ENCODE results near the gene RBL1. TPM values are rescaled to one million over a fixed set of nuclear protein-coding genes. Genes with fewer than 3 reads are reported as not detected.
"Not testable (repeated sequence)": the region's sequence is repeated elsewhere in the genome, so short reads cannot be mapped to it uniquely, and the experiment has no call there.

The RBL1 gene
- total and polyA plus RNA-seq, 4 experiments from 2014 or later = 7.0 to 39.6 (median 23.3) TPM

- peak overlapping the region in 3 of 8 donors; percentile 18 to 29 (median 25) for H3K4me3 Mint-ChIP-seq
- Histone ChIP-seq H3K27me3 (ENCODE audit: insufficient read depth, low read length) (no peaks in the 10 kb centered on the region), H3K36me3 (ENCODE audit: insufficient read depth, low read length) (no peaks in the 10 kb centered on the region), H3K9me3 (ENCODE audit: control insufficient read depth in 1 of 2, low read length in 2 of 2) (no peaks in the 10 kb centered on the region), H3K27ac (ENCODE audit: low read depth, low read length) (peak overlapping the region; percentile 36), H3K4me1 (ENCODE audit: insufficient read depth, low read length) (peaks cover 8% of the 10 kb centered on the region), H3K4me3 (ENCODE audit: low read length in 2 of 2) (no peak overlapping the region)
- H3K9me3 Mint-ChIP-seq = peaks cover 0 to 2% (median 0%) of the 10 kb centered on the region in 8 donors
- intact Hi-C loops (cut with micrococcal nuclease) = no loop called here
- CTCF ChIA-PET (ENCODE audit: partially characterized antibody) = interaction anchor here (1.5 to 2.6 kb wide), 2 partner anchors 10 to 15 kb away, joined by 3 to 17 read pairs; no protein-coding TSS in a partner anchor
- peaks cover 42 to 46% of the 10 kb centered on the region in 2 donors for H3K36me3 Mint-ChIP-seq
- peak overlapping the region; percentile 80 to 94 (median 90) for H3K27ac Mint-ChIP-seq
- DNase-seq = peak; percentile 34 to 64 (median 57)
- H3K27me3 Mint-ChIP-seq = no peaks in the 10 kb centered on the region
- POLR2A ChIA-PET (ENCODE audit: partially characterized antibody) = interaction anchor here (1.1 to 1.3 kb wide), 2 partner anchors 10 to 94 kb away, joined by 3 to 4 read pairs; no protein-coding TSS in a partner anchor
- peaks cover 6 to 16% (median 10%) of the 10 kb centered on the region in 4 donors for H3K4me1 Mint-ChIP-seq
These were observed 97.1 kb downstream of the RBL1 start for GRCh38 chr20:36998652-36999051.

GRCh38 chr20:36997121-36997520 lies 98.7 kb downstream of the RBL1 start:
- peak overlapping the region in 2 of 7 donors; percentile 46 to 57 for H3K27ac Mint-ChIP-seq
- H3K9me3 Mint-ChIP-seq = peaks cover 0 to 11% (median 7%) of the 10 kb centered on the region in 8 donors
- H3K9me3 ChIP-seq (ENCODE audit: control insufficient read depth in 1 of 2, low read length in 2 of 2) = peaks cover 0 to 6% of the 10 kb centered on the region in 2 donors
- peaks cover 8% of the 10 kb centered on the region for H3K4me1 ChIP-seq (ENCODE audit: insufficient read depth, low read length)
- no peaks in the 10 kb centered on the region for H3K27me3 Mint-ChIP-seq
- no peak overlapping the region for H3K27ac ChIP-seq (ENCODE audit: low read depth, low read length)
- no peaks in the 10 kb centered on the region for H3K36me3 ChIP-seq (ENCODE audit: insufficient read depth, low read length)
- H3K4me3 Mint-ChIP-seq = no peak overlapping the region
- H3K4me3 ChIP-seq (ENCODE audit: low read length in 2 of 2) = no peak overlapping the region
- CTCF ChIA-PET (ENCODE audit: partially characterized antibody) = interaction anchor here (2.6 kb wide), 1 partner anchor 12 kb away, joined by 17 read pairs; no protein-coding TSS in a partner anchor
- H3K4me1 Mint-ChIP-seq = peaks cover 11 to 19% (median 12%) of the 10 kb centered on the region in 4 donors
- intact Hi-C loops (cut with micrococcal nuclease) = no loop called here
- H3K36me3 Mint-ChIP-seq = peaks cover 35 to 41% of the 10 kb centered on the region in 2 donors
- DNase-seq = no peak
- no peaks in the 10 kb centered on the region for H3K27me3 ChIP-seq (ENCODE audit: insufficient read depth, low read length)
- POLR2A ChIA-PET (ENCODE audit: partially characterized antibody) = no interaction called here

- CTCF ChIA-PET (ENCODE audit: partially characterized antibody); intact Hi-C loops (cut with micrococcal nuclease); H3K4me3 ChIP-seq (ENCODE audit: low read length in 2 of 2); H3K36me3 ChIP-seq (ENCODE audit: insufficient read depth, low read length); H3K9me3 ChIP-seq (ENCODE audit: control insufficient read depth in 1 of 2, low read length in 2 of 2); H3K27me3 Mint-ChIP-seq; H3K27me3 ChIP-seq (ENCODE audit: insufficient read depth, low read length); H3K4me3 Mint-ChIP-seq; DNase-seq; H3K27ac ChIP-seq (ENCODE audit: low read depth, low read length): not testable (repeated sequence)
- Mint-ChIP-seq H3K27ac (peak overlapping the region in 3 of 7 donors; percentile 17 to 60 (median 18)), H3K4me1 (peaks cover 18 to 38% (median 28%) of the 10 kb centered on the region in 4 donors), H3K36me3 (peaks cover 39 to 41% of the 10 kb centered on the region in 2 donors), H3K9me3 (peaks cover 0 to 18% (median 8%) of the 10 kb centered on the region in 8 donors)
- H3K4me1 ChIP-seq (ENCODE audit: insufficient read depth, low read length) = peaks cover 18% of the 10 kb centered on the region
- POLR2A ChIA-PET (ENCODE audit: partially characterized antibody) = interaction anchor here (0.9 kb wide), 1 partner anchor 10 kb away, joined by 3 read pairs; no protein-coding TSS in a partner anchor
These were observed 101.6 kb downstream of the RBL1 start for GRCh38 chr20:36994221-36994620.

GRCh38 chr20:36992802-36993334 lies 102.9 kb downstream of the RBL1 start:
- ChIA-PET CTCF (ENCODE audit: partially characterized antibody) (no interaction called here), POLR2A (ENCODE audit: partially characterized antibody) (no interaction called here)
- Mint-ChIP-seq H3K4me3 (no peak overlapping the region), H3K27me3 (no peaks in the 10 kb centered on the region), H3K27ac (peak overlapping the region in 4 of 7 donors; percentile 18 to 79 (median 62)), H3K36me3 (peaks cover 31 to 44% of the 10 kb centered on the region in 2 donors), H3K9me3 (peaks cover 0 to 24% (median 10%) of the 10 kb centered on the region in 8 donors), H3K4me1 (peaks cover 28 to 45% (median 34%) of the 10 kb centered on the region in 4 donors)
- Histone ChIP-seq H3K4me3 (ENCODE audit: low read length in 2 of 2) (no peak overlapping the region), H3K36me3 (ENCODE audit: insufficient read depth, low read length) (no peaks in the 10 kb centered on the region), H3K27ac (ENCODE audit: low read depth, low read length) (no peak overlapping the region), H3K4me1 (ENCODE audit: insufficient read depth, low read length) (peaks cover 23% of the 10 kb centered on the region), H3K9me3 (ENCODE audit: control insufficient read depth in 1 of 2, low read length in 2 of 2) (peaks cover 0 to 6% of the 10 kb centered on the region in 2 donors), H3K27me3 (ENCODE audit: insufficient read depth, low read length) (no peaks in the 10 kb centered on the region)
- intact Hi-C loops (cut with micrococcal nuclease) = no loop called here
- DNase-seq = no peak

- peaks cover 0 to 24% (median 10%) of the 10 kb centered on the region in 8 donors for H3K9me3 Mint-ChIP-seq
- peaks cover 0 to 6% of the 10 kb centered on the region in 2 donors for H3K9me3 ChIP-seq (ENCODE audit: control insufficient read depth in 1 of 2, low read length in 2 of 2)
- peaks cover 28% of the 10 kb centered on the region for H3K4me1 ChIP-seq (ENCODE audit: insufficient read depth, low read length)
- no peaks in the 10 kb centered on the region for H3K27me3 ChIP-seq (ENCODE audit: insufficient read depth, low read length)
- H3K27ac Mint-ChIP-seq = peak overlapping the region in 4 of 7 donors; percentile 51 to 66 (median 57)
- no peak for DNase-seq
- H3K36me3 Mint-ChIP-seq = peaks cover 27 to 39% of the 10 kb centered on the region in 2 donors
- no peak overlapping the region for H3K4me3 Mint-ChIP-seq
- peaks cover 28 to 45% (median 35%) of the 10 kb centered on the region in 4 donors for H3K4me1 Mint-ChIP-seq
- H3K4me3 ChIP-seq (ENCODE audit: low read length in 2 of 2) = no peak overlapping the region
- no peaks in the 10 kb centered on the region for H3K36me3 ChIP-seq (ENCODE audit: insufficient read depth, low read length)
- intact Hi-C loops (cut with micrococcal nuclease) = no loop called here
- CTCF ChIA-PET (ENCODE audit: partially characterized antibody) = interaction anchor here (1.0 to 2.5 kb wide), 2 partner anchors 17 to 70 kb away, joined by 4 to 9 read pairs; no protein-coding TSS in a partner anchor
- no peak overlapping the region for H3K27ac ChIP-seq (ENCODE audit: low read depth, low read length)
- no peaks in the 10 kb centered on the region for H3K27me3 Mint-ChIP-seq
- POLR2A ChIA-PET (ENCODE audit: partially characterized antibody) = interaction anchor here (2.1 kb wide), 1 partner anchor 17 kb away, joined by 9 read pairs; no protein-coding TSS in a partner anchor
These were observed 104.1 kb downstream of the RBL1 start for GRCh38 chr20:36991703-36992102.

- Histone ChIP-seq H3K27me3 (ENCODE audit: insufficient read depth, low read length) (no peaks in the 10 kb centered on the region), H3K4me3 (ENCODE audit: low read length in 2 of 2) (no peak overlapping the region), H3K36me3 (ENCODE audit: insufficient read depth, low read length) (no peaks in the 10 kb centered on the region), H3K4me1 (ENCODE audit: insufficient read depth, low read length) (peaks cover 28% of the 10 kb centered on the region), H3K9me3 (ENCODE audit: control insufficient read depth in 1 of 2, low read length in 2 of 2) (peaks cover 0 to 6% of the 10 kb centered on the region in 2 donors), H3K27ac (ENCODE audit: low read depth, low read length) (no peak overlapping the region)
- intact Hi-C loops (cut with micrococcal nuclease) = loop anchor here (5.0 kb wide), 1 partner anchor 37 kb away; the partner anchor contains the start of gene SAMHD1
- no peak for DNase-seq
- POLR2A ChIA-PET (ENCODE audit: partially characterized antibody) = interaction anchor here (0.7 to 2.5 kb wide), 4 partner anchors 15 to 55 kb away, joined by 4 to 9 read pairs (median 6); no protein-coding TSS in a partner anchor
- CTCF ChIA-PET (ENCODE audit: partially characterized antibody) = interaction anchor here (0.6 to 2.5 kb wide), 2 partner anchors 12 to 19 kb away, joined by 3 to 9 read pairs; no protein-coding TSS in a partner anchor
- Mint-ChIP-seq H3K27ac (peak overlapping the region in 1 of 7 donors; percentile 22), H3K4me3 (peak overlapping the region in 1 of 8 donors; percentile 65), H3K27me3 (no peaks in the 10 kb centered on the region), H3K4me1 (peaks cover 26 to 44% (median 34%) of the 10 kb centered on the region in 4 donors), H3K36me3 (peaks cover 16 to 24% of the 10 kb centered on the region in 2 donors), H3K9me3 (peaks cover 0 to 24% (median 9%) of the 10 kb centered on the region in 8 donors)
These were observed 106.0 kb downstream of the RBL1 start for GRCh38 chr20:36989797-36990196.

GRCh38 chr20:36988494-36988966 lies 107.3 kb downstream of the RBL1 start:
- Mint-ChIP-seq H3K27me3 (no peaks in the 10 kb centered on the region), H3K9me3 (peaks cover 0 to 24% (median 9%) of the 10 kb centered on the region in 8 donors), H3K36me3 (peaks cover 8 to 19% of the 10 kb centered on the region in 2 donors), H3K4me1 (peaks cover 26 to 44% (median 31%) of the 10 kb centered on the region in 4 donors), H3K4me3 (peak overlapping the region in 7 of 8 donors; percentile 16 to 71 (median 30)), H3K27ac (peak overlapping the region; percentile 72 to 96 (median 92))
- Histone ChIP-seq H3K27ac (ENCODE audit: low read depth, low read length) (peak overlapping the region; percentile 7), H3K9me3 (ENCODE audit: control insufficient read depth in 1 of 2, low read length in 2 of 2) (peaks cover 0 to 6% of the 10 kb centered on the region in 2 donors), H3K36me3 (ENCODE audit: insufficient read depth, low read length) (no peaks in the 10 kb centered on the region), H3K27me3 (ENCODE audit: insufficient read depth, low read length) (no peaks in the 10 kb centered on the region), H3K4me3 (ENCODE audit: low read length in 2 of 2) (no peak overlapping the region), H3K4me1 (ENCODE audit: insufficient read depth, low read length) (peaks cover 28% of the 10 kb centered on the region)
- intact Hi-C loops (cut with micrococcal nuclease) = loop anchor here (5.0 kb wide), 1 partner anchor 36 kb away; the partner anchor contains the start of gene SAMHD1
- CTCF ChIA-PET (ENCODE audit: partially characterized antibody) = interaction anchor here (0.8 to 2.3 kb wide), 4 partner anchors 13 to 56 kb away, joined by 3 to 8 read pairs (median 5); no protein-coding TSS in a partner anchor
- POLR2A ChIA-PET (ENCODE audit: partially characterized antibody) = interaction anchor here (0.7 to 2.5 kb wide), 9 partner anchors 10 to 58 kb away, joined by 3 to 8 read pairs (median 4); no protein-coding TSS in a partner anchor
- DNase-seq = peak; percentile 40 to 62 (median 53)

All from CD4-positive, alpha-beta memory T cell (primary cell).